Measurements from ENCODE around the gene LOXL1.

- TF ChIP-seq CTCF (conservative IDR thresholded peaks at IDR 0.05 in 1 of 2, IDR thresholded peaks at IDR 0.05 in 1 of 2; ENCODE audit: low read depth in 1 of 2, low read length in 2 of 2) (no peak), EZH2 (IDR thresholded peaks at IDR 0.05; ENCODE audit: low read length, missing control alignments) (no peak)
These were observed 55.5 kb downstream of the LOXL1 start for GRCh38 chr15:73981761-73982221.
